CD4-positive, alpha-beta T cell treated with Interleukin-15 for 4 hours (primary cell): Measurements from ENCODE around the gene CSTF3.

Experiments used
- DNase-seq: peaks from one replicate; pipeline ENCODE4 v3.0.0-alpha.2; 2020; ENCODE audit warnings: low spot score

Gene CSTF3

GRCh38 chr11:33040862-33041453 is 120.3 kb downstream of the CSTF3 start:
- DNase-seq: no peak

GRCh38 chr11:33040033-33040861 is 121.0 kb downstream of the CSTF3 start:
- peak; percentile 28 for DNase-seq

GRCh38 chr11:33039274-33040032 is 121.8 kb downstream of the CSTF3 start, which contains the start of gene TCP11L1:
Gene TCP11L1 (plus strand): TSS chr11:33039572. CDS start chr11:33043774, 4,202 bp downstream.
- DNase-seq: peak; percentile 76

GRCh38 chr11:33035011-33035410 is 126.3 kb downstream of the CSTF3 start:
- DNase-seq: no peak
